IMR-90 (cell line): ENCODE results near the gene TBC1D17. TPM values are rescaled to one million over a fixed set of nuclear protein-coding genes. Genes with fewer than 3 reads are reported as not detected.
A peak's percentile ranks its signal among the peaks of the same experiment; 100 is the strongest.

Experiments
- ATAC-seq: fragments of 200-7000 bp; cut with Tn5 transposase; 2 replicates; pipeline ENCODE4 v1.9.1; 2020; ENCODE audit warnings: low read depth, mild to moderate bottlenecking, moderate library complexity
- BruUV-seq: library from RNA; stranded (reverse); fragments of 400-500 nt; replicated peaks from 2 replicates; lab custom pipeline; 2021; lab: Mats Ljungman, UMichigan
- CTCF ChIA-PET: fragments of 300-600 bp; formaldehyde crosslinking; extraction: SDS; loops from one replicate; lab custom pipeline; 2021; ENCODE audit warnings: antibody characterized with exemption; lab: Yijun Ruan, JAX
- POLR2A ChIA-PET: fragments of 300-600 bp; sonication (Branson Sonifier 250); formaldehyde crosslinking; loops from one replicate; lab custom pipeline; 2022; ENCODE audit warnings: antibody characterized with exemption; ENCODE audit not compliant: unreplicated experiment; lab: Charles Lee
- DNase-seq: peaks from one replicate; pipeline ENCODE4 v3.0.0; 2013
- H2AFZ ChIP-seq: replicated peaks from 2 replicates; pipeline ENCODE3; 2013; ENCODE audit warnings: low read length, mild to moderate bottlenecking; ENCODE audit not compliant: poor library complexity
- H2AK5ac ChIP-seq: 2 replicates; pipeline ENCODE4 v1.6.1; 2013; ENCODE audit warnings: low read depth, low read length, inconsistent platforms
- H2AK9ac ChIP-seq: replicated peaks from 2 replicates; pipeline ENCODE3; 2013; ENCODE audit warnings: mild to moderate bottlenecking, low read depth, low read length, moderate library complexity; ENCODE audit not compliant: poor library complexity
- H2BK120ac ChIP-seq: 2 replicates; pipeline ENCODE4 v1.6.1; 2013; ENCODE audit warnings: low read depth, low read length, inconsistent platforms
- H2BK15ac ChIP-seq: 3 replicates; pipeline ENCODE4 v1.6.1; 2013; ENCODE audit warnings: low read depth, low read length, inconsistent platforms
- H2BK20ac ChIP-seq: 2 replicates; pipeline ENCODE4 v1.6.1; 2013; ENCODE audit warnings: low read depth, mild to moderate bottlenecking, inconsistent platforms, low read length, moderate library complexity
- H2BK5ac ChIP-seq: 2 replicates; pipeline ENCODE4 v1.6.1; 2013; ENCODE audit warnings: mild to moderate bottlenecking, low read depth, low read length, inconsistent platforms; ENCODE audit not compliant: poor library complexity, severe bottlenecking
- H3K14ac ChIP-seq: replicated peaks from 2 replicates; pipeline ENCODE4 v1.6.1; 2013; ENCODE audit warnings: low read depth, low read length, inconsistent platforms
- H3K18ac ChIP-seq: 2 replicates; pipeline ENCODE4 v1.6.1; 2013; ENCODE audit warnings: low read depth, low read length, control low read depth
- H3K23ac ChIP-seq: 2 replicates; pipeline ENCODE4 v1.6.1; 2013; ENCODE audit warnings: low read depth, low read length, inconsistent platforms
- H3K27ac ChIP-seq: 2 replicates; pipeline ENCODE4 v1.5.1; 2013; ENCODE audit warnings: mild to moderate bottlenecking, control low read depth, low read length; ENCODE audit not compliant: insufficient read depth
- H3K27me3 ChIP-seq: 2 replicates; pipeline ENCODE4 v1.6.1; 2013; ENCODE audit warnings: low read length; ENCODE audit not compliant: control insufficient read depth, insufficient read depth
- H3K36me3 ChIP-seq: 2 replicates; pipeline ENCODE4 v1.6.1; 2013; ENCODE audit warnings: low read length, mixed read lengths; ENCODE audit not compliant: control insufficient read depth, insufficient read depth
- H3K4ac ChIP-seq: 2 replicates; pipeline ENCODE4 v1.6.1; 2013; ENCODE audit warnings: low read depth, low read length, inconsistent platforms
- H3K4me1 ChIP-seq: 2 replicates; pipeline ENCODE4 v1.6.1; 2013; ENCODE audit warnings: low read length, mixed read lengths; ENCODE audit not compliant: control insufficient read depth, insufficient read depth
- H3K4me2 ChIP-seq: 2 replicates; pipeline ENCODE4 v1.6.1; 2013; ENCODE audit warnings: low read depth, mild to moderate bottlenecking, control low read depth, low read length, moderate library complexity
- H3K4me3 ChIP-seq: 2 replicates; pipeline ENCODE4 v1.5.1; 2013; ENCODE audit warnings: low read depth, mild to moderate bottlenecking, control low read depth, low read length, moderate library complexity; ENCODE audit not compliant: insufficient read depth
- H3K56ac ChIP-seq: 2 replicates; pipeline ENCODE4 v1.6.1; 2013; ENCODE audit warnings: low read length, inconsistent platforms; ENCODE audit not compliant: insufficient read depth; ENCODE audit errors: extremely low read depth
- H3K79me1 ChIP-seq, 2 experiments: 2 replicates each; pipeline ENCODE4 v1.6.1; 2013; ENCODE audit warnings: low read length in 2 of 2, inconsistent platforms in 1 of 2, low read depth in 1 of 2
- H3K9ac ChIP-seq: 2 replicates; pipeline ENCODE4 v1.6.1; 2013; ENCODE audit warnings: low read depth, low read length, control low read depth
- H3K9me1 ChIP-seq: 2 replicates; pipeline ENCODE4 v1.6.1; 2013; ENCODE audit warnings: low read length, inconsistent platforms; ENCODE audit not compliant: insufficient read depth
- H3K9me3 ChIP-seq: 2 replicates; pipeline ENCODE4 v1.6.1; 2013; ENCODE audit warnings: low read length; ENCODE audit not compliant: control insufficient read depth, insufficient read depth
- H4K20me1 ChIP-seq: 2 replicates; pipeline ENCODE4 v1.6.1; 2013; ENCODE audit warnings: low read length, inconsistent platforms; ENCODE audit not compliant: insufficient read depth
- H4K5ac ChIP-seq: 2 replicates; pipeline ENCODE4 v1.6.1; 2013; ENCODE audit warnings: mild to moderate bottlenecking, low read depth, low read length, control low read depth
- H4K8ac ChIP-seq, 2 experiments: 2 replicates each; pipeline ENCODE4 v1.6.1; 2013; ENCODE audit warnings: low read depth in 2 of 2, low read length in 2 of 2, control low read depth in 1 of 2, inconsistent platforms in 1 of 2
- H4K91ac ChIP-seq: 2 replicates; pipeline ENCODE4 v1.6.1; 2013; ENCODE audit warnings: low read depth, low read length, inconsistent platforms; ENCODE audit not compliant: insufficient read depth
- CTCF ChIP-seq: conservative IDR thresholded peaks from 2 replicates; pipeline ENCODE4 v1.5.1; 2012; ENCODE audit warnings: mild to moderate bottlenecking, low read depth, low read length, improper control_type of control experiment
- RFX5 ChIP-seq: IDR thresholded peaks from 2 replicates; pipeline ENCODE4 v1.8.0; 2012; ENCODE audit warnings: low read depth, mild to moderate bottlenecking, low read length, moderate library complexity
- WGBS, 2 experiments: methylation state at CpG; one replicate each; pipeline versions ENCODE4 v1.1.5 to v1.1.7; 2013; ENCODE audit warnings: missing lambda C conversion rate in 2 of 2; ENCODE audit not compliant: insufficient read length in 1 of 2; ENCODE audit errors: extremely low coverage in 2 of 2; 5-methylcytosine and 5-hydroxymethylcytosine counted together
- dilution Hi-C: fragments of 300-500 bp; cut with HindIII; formaldehyde crosslinking; loops from one replicate; pipeline ENCODE4 v1.14.3; 2018; ENCODE audit warnings: low sequenced_read_pairs; ENCODE audit not compliant: unreplicated experiment
- in situ Hi-C: fragments of 300-500 bp; cut with MboI; formaldehyde crosslinking; loops from 3 replicates; pipeline ENCODE4 v1.14.3; 2019; ENCODE audit warnings: low sequenced_read_pairs, inconsistent platforms, mixed read lengths
- intact Hi-C: fragments of 100-400 bp; cut with micrococcal nuclease; formaldehyde crosslinking; loops from 2 replicates; pipeline ENCODE4 v1.10.0; 2022
- polyA plus RNA-seq, 3 experiments: library from polyadenylated mRNA; depleted of rRNA; stranded (reverse); fragments of >200 nt; gene quantifications; 2 replicates each; pipeline ENCODE4 v1.2.3, GENCODE V29; 2012; ENCODE audit warnings: low replicate concordance in 1 of 3
- total RNA-seq: library from RNA; depleted of rRNA; stranded (reverse); fragments of >200 nt; gene quantifications from 2 replicates; pipeline ENCODE4 v1.2.3, GENCODE V29; 2012

Gene TBC1D17
- total and polyA plus RNA-seq, 2 of the 4 experiments (the other 2 are of a cell fraction), result 1.1 to 27.8 TPM

GRCh38 chr19:49862391-49863253 lies 14.9 kb upstream of the TBC1D17 start:
- no peak overlapping the region for H2BK5ac ChIP-seq
- no peak for ATAC-seq
- TF ChIP-seq RFX5 (no peak), CTCF (peak; percentile 24; the same call in 1 of the 2 replicates)
- no peak overlapping the region for H3K56ac ChIP-seq
- in situ Hi-C loops (no loop called here), dilution Hi-C loops (no loop called here), intact Hi-C loops (no loop called here)
- no peak overlapping the region for H2BK20ac ChIP-seq
- no peak overlapping the region for H3K27ac ChIP-seq
- H2BK120ac ChIP-seq, result no peak overlapping the region
- ChIA-PET CTCF (no interaction called here), POLR2A (no interaction called here)
- H4K5ac ChIP-seq, result no peak overlapping the region
- H4K20me1 ChIP-seq, result peaks cover 36% of the 10 kb centered on the region
- no peaks in the 10 kb centered on the region for H3K9me3 ChIP-seq
- H3K23ac ChIP-seq, result no peak overlapping the region
- H3K4me2 ChIP-seq, result no peak overlapping the region
- H3K27me3 ChIP-seq, result no peaks in the 10 kb centered on the region
- no peak overlapping the region for H2BK15ac ChIP-seq
- no peak overlapping the region for H3K18ac ChIP-seq
- peak overlapping the region; percentile 44 for H2AK9ac ChIP-seq
- no peak overlapping the region for H4K8ac ChIP-seq
- H3K4me3 ChIP-seq, result no peak overlapping the region
- peaks cover 23 to 69% of the 10 kb centered on the region in 2 experiments for H3K79me1 ChIP-seq
- WGBS, 2 experiments, result 72% methylated on average over 25 of the region's 49 CpGs; no CpG with 5 or more reads in 1 of the 2 experiments
- no peak overlapping the region for H3K14ac ChIP-seq
- H3K4me1 ChIP-seq, result peaks cover 14% of the 10 kb centered on the region
- H2AK5ac ChIP-seq, result no peak overlapping the region
- no peak for DNase-seq
- no peak overlapping the region for H4K91ac ChIP-seq
- H3K9ac ChIP-seq, result no peak overlapping the region
- no peak overlapping the region for H2AFZ ChIP-seq
- H3K9me1 ChIP-seq, result peaks cover 7% of the 10 kb centered on the region
- BruUV-seq, result no TSS peak
- H3K36me3 ChIP-seq, result peaks cover 59% of the 10 kb centered on the region
- no peak overlapping the region for H3K4ac ChIP-seq
